Measurements from ENCODE around the gene DPP8. TPM values are rescaled to one million over a fixed set of nuclear protein-coding genes. Genes with fewer than 3 reads are reported as not detected.

DPP8 gene
- total RNA-seq, 4 donors from 2014 or later, result 22.2 to 58.3 (median 33.5) TPM

GRCh38 chr15:65421360-65422215 lies 95.9 kb downstream of the DPP8 start:
- H3K9me3 ChIP-seq, result no peaks in the 10 kb centered on the region
- peak overlapping the region; percentile 23 for H3K27ac ChIP-seq
- H3K4me1 ChIP-seq, result peaks cover 21% of the 10 kb centered on the region
- 0% methylated on average over 14 of the region's 39 CpGs for WGBS
- no peaks in the 10 kb centered on the region for H3K36me3 ChIP-seq
- peaks cover 31% of the 10 kb centered on the region for H3K27me3 ChIP-seq
- H3K4me3 ChIP-seq, result peak overlapping the region; percentile 66
- DNase-seq (ENCODE audit: low spot score in 2 of 2), result peak; percentile 65 to 79
- TF ChIP-seq POLR2AphosphoS5 (IDR thresholded peaks at IDR 0.05) (no peak), CTCF (IDR thresholded peaks at IDR 0.05) (no peak), EP300 (IDR thresholded peaks at IDR 0.05) (no peak), POLR2A (IDR thresholded peaks at IDR 0.05) (no peak)

- Histone ChIP-seq H3K4me3 (peak overlapping the region; percentile 66), H3K36me3 (no peaks in the 10 kb centered on the region), H3K27ac (peak overlapping the region; percentile 23), H3K9me3 (no peaks in the 10 kb centered on the region), H3K4me1 (peaks cover 21% of the 10 kb centered on the region), H3K27me3 (peaks cover 31% of the 10 kb centered on the region)
- WGBS, result 47% methylated on average over 9 of the region's 17 CpGs
- no peak for DNase-seq (ENCODE audit: low spot score in 2 of 2)
- no peak for TF ChIP-seq POLR2A (IDR thresholded peaks at IDR 0.05)
- no peak for TF ChIP-seq POLR2AphosphoS5 (IDR thresholded peaks at IDR 0.05)
- TF ChIP-seq CTCF (IDR thresholded peaks at IDR 0.05), result no peak
- no peak for TF ChIP-seq EP300 (IDR thresholded peaks at IDR 0.05)
Measured at GRCh38 chr15:65420975-65421359, 96.5 kb downstream of the DPP8 start.

GRCh38 chr15:65418596-65418995 lies 98.9 kb downstream of the DPP8 start:
- no peak for DNase-seq (ENCODE audit: low spot score in 2 of 2)
- Histone ChIP-seq H3K27ac (no peak overlapping the region), H3K4me1 (peaks cover 21% of the 10 kb centered on the region), H3K27me3 (peaks cover 31% of the 10 kb centered on the region), H3K9me3 (no peaks in the 10 kb centered on the region), H3K4me3 (no peak overlapping the region), H3K36me3 (no peaks in the 10 kb centered on the region)
- no peak for TF ChIP-seq POLR2AphosphoS5 (IDR thresholded peaks at IDR 0.05)
- TF ChIP-seq POLR2A (IDR thresholded peaks at IDR 0.05), result no peak
- TF ChIP-seq EP300 (IDR thresholded peaks at IDR 0.05), result no peak
- 91% methylated on average over 2 of the region's 2 CpGs for WGBS

GRCh38 chr15:65416845-65417416 lies 100.6 kb downstream of the DPP8 start:
- H3K36me3 ChIP-seq, result no peaks in the 10 kb centered on the region
- H3K9me3 ChIP-seq, result no peaks in the 10 kb centered on the region
- H3K4me1 ChIP-seq, result peaks cover 12% of the 10 kb centered on the region
- TF ChIP-seq EP300 (IDR thresholded peaks at IDR 0.05), result no peak
- no peak for TF ChIP-seq CTCF (IDR thresholded peaks at IDR 0.05)
- no peak for TF ChIP-seq POLR2A (IDR thresholded peaks at IDR 0.05)
- no peak for TF ChIP-seq POLR2AphosphoS5 (IDR thresholded peaks at IDR 0.05)
- 68% methylated on average over 8 of the region's 8 CpGs for WGBS
- peaks cover 24% of the 10 kb centered on the region for H3K27me3 ChIP-seq
- H3K27ac ChIP-seq, result no peak overlapping the region
- DNase-seq (ENCODE audit: low spot score in 2 of 2), result no peak
- H3K4me3 ChIP-seq, result no peak overlapping the region

GRCh38 chr15:65414841-65415621 lies 102.5 kb downstream of the DPP8 start:
- WGBS, result 48% methylated on average over 14 of the region's 14 CpGs
- DNase-seq (ENCODE audit: low spot score in 2 of 2), result no peak
- no peak for TF ChIP-seq POLR2AphosphoS5 (IDR thresholded peaks at IDR 0.05)
- no peak for TF ChIP-seq POLR2A (IDR thresholded peaks at IDR 0.05)
- no peak for TF ChIP-seq EP300 (IDR thresholded peaks at IDR 0.05)
- no peak for TF ChIP-seq CTCF (IDR thresholded peaks at IDR 0.05)

More at GRCh38 chr15:65414841-65415621, 102.5 kb downstream of the DPP8 start:
- Histone ChIP-seq H3K4me1 (no peaks in the 10 kb centered on the region), H3K27ac (no peak overlapping the region), H3K4me3 (no peak overlapping the region), H3K9me3 (no peaks in the 10 kb centered on the region), H3K36me3 (no peaks in the 10 kb centered on the region), H3K27me3 (peaks cover 5% of the 10 kb centered on the region)

All from suprapubic skin (tissue), 4 donors.